WTC11 (cell line): ENCODE measurements around the gene PANX2. TPM values are rescaled to one million over a fixed set of nuclear protein-coding genes. Genes with fewer than 3 reads are reported as not detected.
A peak's percentile ranks its signal among the peaks of the same experiment; 100 is the strongest.

ENCODE experiments used
- ATF1 ChIP-seq: sonication (generic); formaldehyde crosslinking; IDR thresholded peaks from 2 replicates; pipeline ENCODE4 v1.8.1; 2023; ENCODE audit warnings: mild to moderate bottlenecking, moderate library complexity, missing genetic modification reagents
- EMX1 ChIP-seq: fragments of 250-450 bp; sonication (Bioruptor Pico); IDR thresholded peaks from 2 replicates; pipeline ENCODE4 v1.8.0; 2021; ENCODE audit warnings: mild to moderate bottlenecking
- ESRRA ChIP-seq: sonication (generic); formaldehyde crosslinking; IDR thresholded peaks from 2 replicates; pipeline ENCODE4 v1.8.1; 2022; ENCODE audit warnings: mild to moderate bottlenecking, missing genetic modification reagents, borderline replicate concordance
- ETV6 ChIP-seq: sonication (generic); formaldehyde crosslinking; IDR thresholded peaks from 2 replicates; pipeline ENCODE4 v1.8.1; 2022; ENCODE audit warnings: mild to moderate bottlenecking, missing genetic modification reagents
- GABPB1 ChIP-seq: sonication (generic); formaldehyde crosslinking; IDR thresholded peaks from 2 replicates; pipeline ENCODE4 v1.8.1; 2023; ENCODE audit warnings: mild to moderate bottlenecking, missing genetic modification reagents
- GRHL2 ChIP-seq: fragments of 250-450 bp; sonication (Bioruptor Pico); IDR thresholded peaks from 2 replicates; pipeline ENCODE4 v1.8.0; 2022; ENCODE audit warnings: mild to moderate bottlenecking, moderate library complexity; ENCODE audit not compliant: insufficient replicate concordance, severe bottlenecking
- JUN ChIP-seq: sonication (generic); formaldehyde crosslinking; IDR thresholded peaks from 2 replicates; pipeline ENCODE4 v1.8.0; 2023; ENCODE audit warnings: mild to moderate bottlenecking, missing genetic modification reagents
- KAT7 ChIP-seq: sonication (generic); formaldehyde crosslinking; IDR thresholded peaks from 2 replicates; pipeline ENCODE4 v1.8.1; 2023; ENCODE audit warnings: missing genetic modification reagents, mild to moderate bottlenecking, borderline replicate concordance
- MXD4 ChIP-seq: fragments of 250-450 bp; sonication (Bioruptor Pico); IDR thresholded peaks from 2 replicates; pipeline ENCODE4 v1.8.0; 2021; ENCODE audit warnings: mild to moderate bottlenecking, moderate library complexity, borderline replicate concordance
- NFATC4 ChIP-seq: fragments of 250-450 bp; sonication (Bioruptor Pico); IDR thresholded peaks from 2 replicates; pipeline ENCODE4 v1.9.0; 2021; ENCODE audit warnings: mild to moderate bottlenecking
- NFYB ChIP-seq: sonication (generic); formaldehyde crosslinking; conservative IDR thresholded peaks from 2 replicates; pipeline ENCODE4 v1.8.0; 2022; ENCODE audit warnings: low read depth, missing genetic modification reagents
- RELA ChIP-seq: sonication (generic); formaldehyde crosslinking; IDR thresholded peaks from 2 replicates; pipeline ENCODE4 v1.8.1; 2022; ENCODE audit warnings: missing genetic modification reagents, mild to moderate bottlenecking, borderline replicate concordance
- RORB ChIP-seq: fragments of 250-450 bp; sonication (Bioruptor Pico); IDR thresholded peaks from 2 replicates; pipeline ENCODE4 v1.9.0; 2021; ENCODE audit warnings: mild to moderate bottlenecking
- SOX15 ChIP-seq: fragments of 250-450 bp; sonication (Bioruptor Pico); IDR thresholded peaks from 2 replicates; pipeline ENCODE4 v1.9.0; 2021; ENCODE audit warnings: mild to moderate bottlenecking
- TEAD1 ChIP-seq: sonication (generic); formaldehyde crosslinking; IDR thresholded peaks from 2 replicates; pipeline ENCODE4 v1.8.0; 2022; ENCODE audit warnings: mild to moderate bottlenecking, missing genetic modification reagents
- TEAD4 ChIP-seq: sonication (generic); formaldehyde crosslinking; IDR thresholded peaks from 2 replicates; pipeline ENCODE4 v1.8.0; 2022; ENCODE audit warnings: mild to moderate bottlenecking, missing genetic modification reagents
- ZNF138 ChIP-seq: sonication (generic); formaldehyde crosslinking; conservative IDR thresholded peaks from 2 replicates; pipeline ENCODE4 v1.8.1; 2022; ENCODE audit warnings: mild to moderate bottlenecking, moderate library complexity, missing genetic modification reagents
- ZNF671 ChIP-seq: fragments of 250-450 bp; sonication (Bioruptor Pico); IDR thresholded peaks from 2 replicates; pipeline ENCODE4 v1.8.0; 2021; ENCODE audit warnings: mild to moderate bottlenecking
- total RNA-seq: library from RNA; stranded (reverse); gene quantifications from 3 replicates; pipeline ENCODE4 v1.2.3, GENCODE V29; 2021
- TF ChIP-seq, protein P1 (sequence below): sonication (generic); formaldehyde crosslinking; conservative IDR thresholded peaks from 2 replicates; pipeline ENCODE4 v1.8.1; 2023; ENCODE audit warnings: mild to moderate bottlenecking, low read depth, missing genetic modification reagents, moderate library complexity
- TF ChIP-seq, protein P2 (sequence below): sonication (generic); formaldehyde crosslinking; IDR thresholded peaks from 2 replicates; pipeline ENCODE4 v1.8.1; 2023; ENCODE audit warnings: mild to moderate bottlenecking, missing genetic modification reagents, moderate library complexity
- TF ChIP-seq, protein P3 (sequence below): sonication (generic); formaldehyde crosslinking; IDR thresholded peaks from 2 replicates; pipeline ENCODE4 v1.8.1; 2022; ENCODE audit warnings: mild to moderate bottlenecking, missing genetic modification reagents, moderate library complexity, borderline replicate concordance
- TF ChIP-seq, protein P4 (sequence below): fragments of 250-450 bp; sonication (Bioruptor Pico); IDR thresholded peaks from 2 replicates; pipeline ENCODE4 v1.8.0; 2021; ENCODE audit warnings: mild to moderate bottlenecking
- TF ChIP-seq, protein P5 (sequence below): fragments of 250-450 bp; sonication (Bioruptor Pico); conservative IDR thresholded peaks from 2 replicates; pipeline ENCODE4 v1.9.0; 2021; ENCODE audit warnings: mild to moderate bottlenecking
- TF ChIP-seq, protein P6 (sequence below): sonication (generic); formaldehyde crosslinking; IDR thresholded peaks from 2 replicates; pipeline ENCODE4 v1.8.1; 2023; ENCODE audit warnings: mild to moderate bottlenecking, missing genetic modification reagents, borderline replicate concordance
- TF ChIP-seq, protein P7 (sequence below): fragments of 250-450 bp; sonication (Bioruptor Pico); IDR thresholded peaks from 2 replicates; pipeline ENCODE4 v1.9.0; 2021; ENCODE audit warnings: mild to moderate bottlenecking

PANX2 gene
- total RNA-seq, 1 experiment from 2014 or later: 10.2 TPM

DNA sequence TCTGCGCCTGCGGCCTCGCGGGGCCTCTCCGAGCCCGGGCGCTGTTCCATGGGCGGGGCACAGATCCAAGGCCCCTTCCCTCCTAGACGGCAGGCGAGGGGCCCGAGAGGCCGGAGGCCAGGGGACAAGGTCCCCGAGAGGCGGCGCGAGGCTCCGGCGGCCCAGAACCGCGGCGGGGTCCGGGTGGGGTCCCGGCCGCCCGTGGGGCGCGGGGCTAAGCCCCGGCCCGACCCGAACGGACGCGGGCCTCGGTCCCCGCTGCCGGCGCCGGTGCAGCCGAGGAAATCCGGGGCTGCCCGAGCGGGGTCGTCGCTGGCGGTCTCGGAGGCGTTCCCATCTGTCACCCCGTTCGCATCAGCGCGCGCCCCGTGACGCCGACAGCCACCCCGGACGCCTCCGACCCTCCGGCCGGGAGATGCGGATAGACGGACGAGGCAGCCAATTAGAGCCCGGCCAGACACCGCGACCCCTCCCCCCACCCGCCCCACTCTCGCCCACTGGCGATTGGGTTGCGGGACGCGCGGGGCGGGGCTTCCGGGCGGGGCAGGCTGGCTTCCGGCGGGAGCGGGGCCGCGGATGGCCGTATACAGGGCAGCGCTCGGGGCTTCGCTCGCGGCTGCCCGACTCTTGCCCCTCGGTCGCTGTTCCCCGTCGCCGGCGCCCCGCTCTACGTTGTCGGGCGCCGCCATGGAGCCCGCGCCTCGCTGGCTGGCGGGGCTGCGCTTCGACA, 30.1 kb downstream of the PANX2 start, which contains the start of gene SELENOO (continued):
- TF ChIP-seq, protein P1, sequence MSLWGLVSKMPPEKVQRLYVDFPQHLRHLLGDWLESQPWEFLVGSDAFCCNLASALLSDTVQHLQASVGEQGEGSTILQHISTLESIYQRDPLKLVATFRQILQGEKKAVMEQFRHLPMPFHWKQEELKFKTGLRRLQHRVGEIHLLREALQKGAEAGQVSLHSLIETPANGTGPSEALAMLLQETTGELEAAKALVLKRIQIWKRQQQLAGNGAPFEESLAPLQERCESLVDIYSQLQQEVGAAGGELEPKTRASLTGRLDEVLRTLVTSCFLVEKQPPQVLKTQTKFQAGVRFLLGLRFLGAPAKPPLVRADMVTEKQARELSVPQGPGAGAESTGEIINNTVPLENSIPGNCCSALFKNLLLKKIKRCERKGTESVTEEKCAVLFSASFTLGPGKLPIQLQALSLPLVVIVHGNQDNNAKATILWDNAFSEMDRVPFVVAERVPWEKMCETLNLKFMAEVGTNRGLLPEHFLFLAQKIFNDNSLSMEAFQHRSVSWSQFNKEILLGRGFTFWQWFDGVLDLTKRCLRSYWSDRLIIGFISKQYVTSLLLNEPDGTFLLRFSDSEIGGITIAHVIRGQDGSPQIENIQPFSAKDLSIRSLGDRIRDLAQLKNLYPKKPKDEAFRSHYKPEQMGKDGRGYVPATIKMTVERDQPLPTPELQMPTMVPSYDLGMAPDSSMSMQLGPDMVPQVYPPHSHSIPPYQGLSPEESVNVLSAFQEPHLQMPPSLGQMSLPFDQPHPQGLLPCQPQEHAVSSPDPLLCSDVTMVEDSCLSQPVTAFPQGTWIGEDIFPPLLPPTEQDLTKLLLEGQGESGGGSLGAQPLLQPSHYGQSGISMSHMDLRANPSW: no peak
- TF ChIP-seq MXD4 (CRISPR knock-in tag): no peak
- TF ChIP-seq ZNF138 (CRISPR knock-in tag): no peak
- TF ChIP-seq, protein P2, sequence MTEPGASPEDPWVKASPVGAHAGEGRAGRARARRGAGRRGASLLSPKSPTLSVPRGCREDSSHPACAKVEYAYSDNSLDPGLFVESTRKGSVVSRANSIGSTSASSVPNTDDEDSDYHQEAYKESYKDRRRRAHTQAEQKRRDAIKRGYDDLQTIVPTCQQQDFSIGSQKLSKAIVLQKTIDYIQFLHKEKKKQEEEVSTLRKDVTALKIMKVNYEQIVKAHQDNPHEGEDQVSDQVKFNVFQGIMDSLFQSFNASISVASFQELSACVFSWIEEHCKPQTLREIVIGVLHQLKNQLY (CRISPR knock-in tag): no peak
- TF ChIP-seq, protein P3, sequence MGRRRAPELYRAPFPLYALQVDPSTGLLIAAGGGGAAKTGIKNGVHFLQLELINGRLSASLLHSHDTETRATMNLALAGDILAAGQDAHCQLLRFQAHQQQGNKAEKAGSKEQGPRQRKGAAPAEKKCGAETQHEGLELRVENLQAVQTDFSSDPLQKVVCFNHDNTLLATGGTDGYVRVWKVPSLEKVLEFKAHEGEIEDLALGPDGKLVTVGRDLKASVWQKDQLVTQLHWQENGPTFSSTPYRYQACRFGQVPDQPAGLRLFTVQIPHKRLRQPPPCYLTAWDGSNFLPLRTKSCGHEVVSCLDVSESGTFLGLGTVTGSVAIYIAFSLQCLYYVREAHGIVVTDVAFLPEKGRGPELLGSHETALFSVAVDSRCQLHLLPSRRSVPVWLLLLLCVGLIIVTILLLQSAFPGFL (CRISPR knock-in tag): no peak
- no peak for TF ChIP-seq RORB (CRISPR knock-in tag)
- TF ChIP-seq, protein P4, sequence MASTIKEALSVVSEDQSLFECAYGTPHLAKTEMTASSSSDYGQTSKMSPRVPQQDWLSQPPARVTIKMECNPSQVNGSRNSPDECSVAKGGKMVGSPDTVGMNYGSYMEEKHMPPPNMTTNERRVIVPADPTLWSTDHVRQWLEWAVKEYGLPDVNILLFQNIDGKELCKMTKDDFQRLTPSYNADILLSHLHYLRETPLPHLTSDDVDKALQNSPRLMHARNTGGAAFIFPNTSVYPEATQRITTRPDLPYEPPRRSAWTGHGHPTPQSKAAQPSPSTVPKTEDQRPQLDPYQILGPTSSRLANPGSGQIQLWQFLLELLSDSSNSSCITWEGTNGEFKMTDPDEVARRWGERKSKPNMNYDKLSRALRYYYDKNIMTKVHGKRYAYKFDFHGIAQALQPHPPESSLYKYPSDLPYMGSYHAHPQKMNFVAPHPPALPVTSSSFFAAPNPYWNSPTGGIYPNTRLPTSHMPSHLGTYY: no peak
- TF ChIP-seq NFYB: peak; percentile 87
- TF ChIP-seq, protein P5, sequence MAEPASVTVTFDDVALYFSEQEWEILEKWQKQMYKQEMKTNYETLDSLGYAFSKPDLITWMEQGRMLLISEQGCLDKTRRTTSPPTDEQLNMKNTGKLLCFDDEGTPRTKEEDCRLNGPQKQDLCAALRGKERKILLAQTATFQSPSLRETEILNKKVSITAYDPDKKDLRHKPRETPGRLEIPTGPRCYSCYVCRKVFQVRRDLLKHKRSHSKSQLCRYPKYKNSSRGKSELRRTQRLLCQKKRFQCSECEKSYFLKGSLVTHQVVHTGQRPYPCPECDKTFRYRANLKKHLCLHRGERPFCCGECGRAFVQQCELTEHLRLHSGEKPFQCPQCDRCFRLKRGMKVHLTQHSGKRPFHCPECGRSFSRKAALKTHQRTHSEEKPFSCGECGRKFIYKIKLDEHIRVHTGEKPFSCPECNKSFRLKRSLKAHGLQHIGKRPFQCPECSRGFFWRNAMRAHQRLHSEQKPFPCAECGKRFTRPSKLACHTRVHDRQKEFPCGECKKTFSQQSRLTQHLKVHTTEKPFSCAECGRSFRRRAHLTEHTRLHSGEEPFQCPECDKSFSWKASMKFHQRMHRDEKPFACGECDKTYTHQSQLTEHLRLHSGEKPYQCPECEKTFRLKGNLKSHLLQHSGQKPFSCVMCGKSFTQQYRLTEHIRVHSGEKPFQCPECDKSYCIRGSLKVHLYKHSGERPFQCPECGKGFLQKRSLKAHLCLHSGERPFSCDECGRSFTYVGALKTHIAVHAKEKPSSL: no peak
- no peak for TF ChIP-seq ESRRA (CRISPR knock-in tag)
- TF ChIP-seq, protein P6, sequence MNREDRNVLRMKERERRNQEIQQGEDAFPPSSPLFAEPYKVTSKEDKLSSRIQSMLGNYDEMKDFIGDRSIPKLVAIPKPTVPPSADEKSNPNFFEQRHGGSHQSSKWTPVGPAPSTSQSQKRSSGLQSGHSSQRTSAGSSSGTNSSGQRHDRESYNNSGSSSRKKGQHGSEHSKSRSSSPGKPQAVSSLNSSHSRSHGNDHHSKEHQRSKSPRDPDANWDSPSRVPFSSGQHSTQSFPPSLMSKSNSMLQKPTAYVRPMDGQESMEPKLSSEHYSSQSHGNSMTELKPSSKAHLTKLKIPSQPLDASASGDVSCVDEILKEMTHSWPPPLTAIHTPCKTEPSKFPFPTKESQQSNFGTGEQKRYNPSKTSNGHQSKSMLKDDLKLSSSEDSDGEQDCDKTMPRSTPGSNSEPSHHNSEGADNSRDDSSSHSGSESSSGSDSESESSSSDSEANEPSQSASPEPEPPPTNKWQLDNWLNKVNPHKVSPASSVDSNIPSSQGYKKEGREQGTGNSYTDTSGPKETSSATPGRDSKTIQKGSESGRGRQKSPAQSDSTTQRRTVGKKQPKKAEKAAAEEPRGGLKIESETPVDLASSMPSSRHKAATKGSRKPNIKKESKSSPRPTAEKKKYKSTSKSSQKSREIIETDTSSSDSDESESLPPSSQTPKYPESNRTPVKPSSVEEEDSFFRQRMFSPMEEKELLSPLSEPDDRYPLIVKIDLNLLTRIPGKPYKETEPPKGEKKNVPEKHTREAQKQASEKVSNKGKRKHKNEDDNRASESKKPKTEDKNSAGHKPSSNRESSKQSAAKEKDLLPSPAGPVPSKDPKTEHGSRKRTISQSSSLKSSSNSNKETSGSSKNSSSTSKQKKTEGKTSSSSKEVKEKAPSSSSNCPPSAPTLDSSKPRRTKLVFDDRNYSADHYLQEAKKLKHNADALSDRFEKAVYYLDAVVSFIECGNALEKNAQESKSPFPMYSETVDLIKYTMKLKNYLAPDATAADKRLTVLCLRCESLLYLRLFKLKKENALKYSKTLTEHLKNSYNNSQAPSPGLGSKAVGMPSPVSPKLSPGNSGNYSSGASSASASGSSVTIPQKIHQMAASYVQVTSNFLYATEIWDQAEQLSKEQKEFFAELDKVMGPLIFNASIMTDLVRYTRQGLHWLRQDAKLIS (CRISPR knock-in tag): no peak
- no peak for TF ChIP-seq ETV6 (CRISPR knock-in tag)
- TF ChIP-seq JUN: 0 out of 2 replicates have a peak, but pooled peaks have one; percentile 37
- TF ChIP-seq, protein P7, sequence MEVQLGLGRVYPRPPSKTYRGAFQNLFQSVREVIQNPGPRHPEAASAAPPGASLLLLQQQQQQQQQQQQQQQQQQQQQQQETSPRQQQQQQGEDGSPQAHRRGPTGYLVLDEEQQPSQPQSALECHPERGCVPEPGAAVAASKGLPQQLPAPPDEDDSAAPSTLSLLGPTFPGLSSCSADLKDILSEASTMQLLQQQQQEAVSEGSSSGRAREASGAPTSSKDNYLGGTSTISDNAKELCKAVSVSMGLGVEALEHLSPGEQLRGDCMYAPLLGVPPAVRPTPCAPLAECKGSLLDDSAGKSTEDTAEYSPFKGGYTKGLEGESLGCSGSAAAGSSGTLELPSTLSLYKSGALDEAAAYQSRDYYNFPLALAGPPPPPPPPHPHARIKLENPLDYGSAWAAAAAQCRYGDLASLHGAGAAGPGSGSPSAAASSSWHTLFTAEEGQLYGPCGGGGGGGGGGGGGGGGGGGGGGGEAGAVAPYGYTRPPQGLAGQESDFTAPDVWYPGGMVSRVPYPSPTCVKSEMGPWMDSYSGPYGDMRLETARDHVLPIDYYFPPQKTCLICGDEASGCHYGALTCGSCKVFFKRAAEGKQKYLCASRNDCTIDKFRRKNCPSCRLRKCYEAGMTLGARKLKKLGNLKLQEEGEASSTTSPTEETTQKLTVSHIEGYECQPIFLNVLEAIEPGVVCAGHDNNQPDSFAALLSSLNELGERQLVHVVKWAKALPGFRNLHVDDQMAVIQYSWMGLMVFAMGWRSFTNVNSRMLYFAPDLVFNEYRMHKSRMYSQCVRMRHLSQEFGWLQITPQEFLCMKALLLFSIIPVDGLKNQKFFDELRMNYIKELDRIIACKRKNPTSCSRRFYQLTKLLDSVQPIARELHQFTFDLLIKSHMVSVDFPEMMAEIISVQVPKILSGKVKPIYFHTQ (CRISPR knock-in tag): no peak
- no peak for TF ChIP-seq EMX1 (CRISPR knock-in tag)
- TF ChIP-seq RELA (CRISPR knock-in tag): no peak
- no peak for TF ChIP-seq KAT7 (CRISPR knock-in tag)
- TF ChIP-seq ZNF671 (CRISPR knock-in tag): no peak
- TF ChIP-seq SOX15 (CRISPR knock-in tag): no peak
- TF ChIP-seq TEAD4 (CRISPR knock-in tag): no peak
- TF ChIP-seq GABPB1 (CRISPR knock-in tag): no peak
- TF ChIP-seq TEAD1 (CRISPR knock-in tag): no peak
- TF ChIP-seq ATF1 (CRISPR knock-in tag): no peak
- no peak for TF ChIP-seq NFATC4
- TF ChIP-seq GRHL2 (CRISPR knock-in tag): no peak
